Measurements from ENCODE around the gene ADAMTSL2.

- TF ChIP-seq POLR2A (IDR thresholded peaks at IDR 0.05; ENCODE audit: low read depth, low read length) (no peak), TAF1 (IDR thresholded peaks at IDR 0.05; ENCODE audit: low read depth, low read length) (no peak), SPI1 (IDR thresholded peaks at IDR 0.05; ENCODE audit: low read depth, low read length) (no peak), POLR2AphosphoS5 (IDR thresholded peaks at IDR 0.05; ENCODE audit: low read depth, low read length) (no peak)
Observed at GRCh38 chr9:133599470-133600173, 65.1 kb downstream of the ADAMTSL2 start.
